GM19239 (cell line): ENCODE measurements around the gene UTP3.
"Not testable (repeated sequence)": the region's sequence is repeated elsewhere in the genome, so short reads cannot be mapped to it uniquely, and the experiment has no call there.

Experiments used
- DNase-seq: peaks from one replicate; pipeline ENCODE4 v3.0.0; 2011; ENCODE audit warnings: low spot score; ENCODE audit not compliant: insufficient read length
- FAIRE-seq: peaks from 2 replicates; lab custom pipeline; 2011; peaks lifted over from hg19 to GRCh38; lab: Jason Lieb, UNC

The UTP3 gene

DNA sequence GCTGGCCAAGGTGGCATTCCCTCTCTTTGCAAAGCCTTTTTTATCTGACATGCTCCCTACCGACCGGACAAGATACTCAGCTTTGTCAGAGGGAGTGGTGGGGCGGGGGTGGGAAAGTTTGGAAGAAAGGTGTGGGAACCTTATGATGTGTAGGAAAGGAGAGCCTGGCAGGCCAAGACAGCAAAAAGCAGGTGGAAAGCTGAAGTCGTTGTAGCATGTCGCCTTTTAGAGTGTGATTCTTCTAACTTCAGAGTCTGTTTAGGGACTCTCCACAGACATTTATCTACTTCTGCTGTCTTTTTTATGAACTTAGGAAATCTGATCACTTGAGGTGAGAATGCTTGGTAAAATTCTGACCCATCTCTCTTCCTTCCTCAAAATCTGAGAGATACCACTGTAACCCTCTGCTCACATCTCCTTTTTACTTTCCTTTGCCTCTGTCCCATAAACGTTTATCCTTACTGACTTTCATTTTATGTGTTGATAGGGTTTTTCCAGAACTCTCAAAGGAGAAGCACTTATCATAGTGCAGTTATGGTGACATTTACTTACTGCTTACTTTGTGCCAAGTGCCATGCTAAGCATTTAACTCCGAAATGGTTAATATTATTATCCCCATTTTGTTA, 25.2 kb downstream of the UTP3 start:
- no peak for DNase-seq
- FAIRE-seq: peak; percentile 91

DNA sequence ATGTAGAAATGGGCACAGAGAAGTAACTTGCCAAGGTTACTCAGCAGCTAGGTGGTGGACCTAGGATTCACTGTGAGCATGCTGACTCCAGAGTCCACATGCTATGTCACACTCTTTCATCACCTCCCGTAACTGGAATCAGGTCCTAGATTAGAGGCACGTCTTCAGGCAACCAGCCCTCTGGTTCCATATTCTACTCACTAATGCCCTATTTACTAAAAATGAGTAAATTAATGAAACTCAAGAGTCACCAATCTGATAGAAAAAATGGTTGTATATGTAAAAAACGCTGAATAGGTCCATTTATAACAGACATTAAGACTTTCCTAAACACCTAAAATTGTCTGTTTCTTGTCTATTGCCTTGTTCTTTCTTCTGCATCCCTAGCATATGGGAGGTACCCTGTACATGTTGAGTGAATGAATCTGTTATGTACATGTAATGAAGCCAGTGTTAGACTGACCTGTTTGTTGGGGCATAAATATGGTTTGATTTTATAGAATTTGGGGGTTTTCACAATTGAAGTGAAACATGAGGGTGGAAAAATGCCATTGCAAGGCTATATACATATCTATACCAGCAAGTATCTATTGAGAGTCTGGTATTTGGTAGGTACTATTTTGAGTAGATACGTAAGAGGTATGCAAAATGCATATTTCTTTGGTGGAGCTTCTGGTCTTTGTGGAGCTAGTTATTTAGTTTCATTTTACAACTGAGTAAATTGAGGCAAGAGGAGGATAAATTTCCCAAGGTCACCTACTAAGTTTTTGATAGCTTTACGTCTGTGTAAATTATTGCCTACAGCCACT, 26.0 kb downstream of the UTP3 start:
- DNase-seq (no peak), FAIRE-seq (peak; percentile 18)

DNA sequence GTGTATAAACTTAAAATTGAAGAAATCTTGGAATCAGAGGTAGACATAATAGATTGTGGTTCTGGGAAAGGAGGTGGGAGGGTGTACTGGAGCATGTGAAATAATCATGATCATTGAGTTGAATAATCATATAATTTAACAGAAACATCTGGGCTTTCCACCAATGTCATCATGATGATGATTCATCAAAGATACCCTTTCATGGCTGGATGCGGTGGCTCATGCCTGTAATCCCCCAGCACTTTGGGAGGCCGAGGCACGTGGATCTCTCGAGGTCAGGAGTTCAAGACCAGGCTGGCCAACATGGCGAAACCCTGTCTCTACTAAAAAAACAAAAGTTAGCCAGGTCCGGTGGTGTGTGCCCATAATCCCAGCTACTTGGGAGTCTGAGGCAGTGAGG, 26.8 kb downstream of the UTP3 start:
- FAIRE-seq: peak; percentile 88
- DNase-seq: no peak

DNA sequence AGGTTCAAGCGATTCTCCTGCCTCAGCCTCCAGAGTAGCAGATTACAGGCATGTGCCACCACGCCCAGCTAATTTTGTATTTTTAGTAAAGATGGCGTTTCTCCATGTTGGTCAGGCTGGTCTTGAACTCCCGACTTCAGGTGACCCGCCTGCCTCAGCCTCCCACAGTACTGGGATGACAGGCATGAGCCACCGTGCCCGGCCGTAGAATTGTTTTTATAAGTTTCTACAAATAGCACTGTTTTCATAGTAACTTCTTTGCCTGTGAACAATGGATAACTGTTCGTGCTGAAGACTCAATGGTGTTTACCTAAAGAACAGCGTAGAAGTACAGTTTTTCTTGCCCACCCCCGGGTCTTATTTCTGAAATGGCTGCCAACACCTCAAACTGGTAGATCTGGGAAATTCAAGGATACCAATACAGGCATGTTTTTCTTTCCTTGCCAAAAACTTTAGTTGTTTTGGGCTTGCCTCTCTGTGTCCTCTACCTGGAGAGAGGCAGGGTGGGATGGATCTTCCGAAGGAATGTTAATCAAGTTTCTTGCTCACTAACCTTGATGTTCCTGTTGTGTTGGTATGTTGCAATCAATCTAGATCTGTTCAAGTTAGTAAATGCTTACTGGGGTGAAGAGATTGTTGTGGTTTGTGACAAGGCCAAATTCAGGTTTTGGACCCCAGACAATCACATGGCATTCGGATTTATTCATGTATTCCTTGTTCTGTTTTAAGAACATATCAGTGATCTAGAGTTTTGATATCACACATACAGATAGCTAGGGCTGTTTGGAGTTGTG, 30.7 kb downstream of the UTP3 start:
- no peak for FAIRE-seq
- DNase-seq: no peak

DNA sequence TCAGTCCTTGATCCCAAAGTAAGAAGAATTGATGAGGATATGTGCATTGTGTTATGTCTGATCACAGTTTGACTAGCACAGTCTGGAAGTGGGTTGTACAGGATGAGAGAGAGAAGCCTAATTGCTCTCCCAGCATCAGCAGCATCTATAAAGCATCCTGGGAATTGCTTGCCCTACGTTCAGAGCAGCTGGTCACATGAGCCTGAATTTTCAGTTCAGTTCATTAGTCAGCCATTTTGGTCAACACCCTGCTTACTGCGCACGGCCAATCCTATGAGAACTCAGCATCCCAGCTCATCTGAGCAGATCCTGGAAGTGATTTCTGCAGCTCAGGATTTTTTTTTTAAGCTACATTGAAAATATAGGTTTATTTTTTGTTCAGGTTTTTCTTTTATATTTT, 33.4 kb downstream of the UTP3 start, which contains the start of gene RUFY3:
TSS of gene RUFY3 (plus strand) at position 218 of the 400 bp plus-strand sequence. CDS start 610 bp downstream, outside the sequence.
- DNase-seq (no peak), FAIRE-seq (no peak)

DNA sequence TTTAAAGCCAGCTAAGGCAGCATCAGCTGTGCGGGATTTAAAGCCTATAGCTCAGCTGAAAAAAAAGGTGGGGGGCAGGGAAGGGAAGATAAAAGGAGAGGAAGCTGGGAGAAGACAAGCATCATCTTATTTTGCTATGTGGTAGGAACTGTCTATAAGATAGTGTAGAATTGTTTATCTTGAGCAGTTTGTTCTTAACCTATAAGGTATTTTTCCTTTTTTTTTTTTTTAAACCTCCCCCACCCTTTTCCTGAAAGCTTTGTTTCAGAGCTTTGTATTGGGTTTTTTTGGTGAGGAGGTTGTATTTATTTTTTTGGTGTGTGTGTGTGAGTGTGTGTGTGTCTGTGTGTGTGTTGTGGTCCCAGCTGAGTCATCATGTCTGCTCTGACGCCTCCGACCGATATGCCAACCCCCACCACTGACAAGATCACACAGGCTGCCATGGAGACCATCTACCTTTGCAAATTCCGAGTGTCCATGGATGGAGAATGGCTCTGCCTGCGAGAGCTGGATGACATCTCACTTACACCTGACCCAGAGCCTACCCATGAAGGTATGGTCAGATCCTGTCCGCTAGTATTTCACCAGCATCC, 34.0 kb downstream of the UTP3 start:
- no peak for DNase-seq
- no peak for FAIRE-seq

DNA sequence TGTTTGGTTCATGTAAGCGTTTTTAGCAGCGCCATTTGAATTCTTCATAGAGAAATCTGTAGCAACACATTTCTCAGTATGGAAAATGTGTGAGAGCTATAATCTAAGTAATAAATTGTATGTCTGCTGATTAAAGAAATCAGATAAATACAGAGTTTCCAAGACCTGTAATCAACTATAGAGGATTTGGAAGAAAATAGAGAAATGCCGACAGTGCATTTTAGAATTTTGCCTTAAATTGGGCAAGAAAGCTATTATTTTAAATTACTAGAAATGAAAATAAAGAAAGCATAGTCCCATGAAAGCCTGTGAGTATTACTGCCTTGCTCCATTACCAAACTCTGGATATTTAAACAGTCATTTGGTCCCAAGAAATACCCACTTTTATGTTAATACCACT, 36.1 kb downstream of the UTP3 start:
- FAIRE-seq: no peak

DNA sequence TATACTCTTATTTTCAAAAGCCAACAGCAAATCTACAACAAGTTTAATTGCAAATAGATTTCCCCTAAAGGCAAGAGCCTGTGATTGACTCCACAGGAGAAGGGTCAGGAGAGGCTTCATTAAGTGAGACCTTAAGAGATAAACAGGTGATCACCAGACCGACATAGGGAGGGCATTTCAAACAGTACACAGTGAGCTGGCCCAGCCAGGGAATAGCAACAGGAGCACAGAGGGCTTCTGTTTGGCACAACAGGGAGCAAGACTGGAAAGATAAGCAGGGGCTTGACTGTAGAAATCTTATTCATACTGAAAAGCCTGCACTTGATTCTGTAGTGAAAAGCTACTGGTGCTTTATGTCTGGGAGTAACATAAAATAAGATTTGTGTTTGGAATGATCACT, 37.3 kb downstream of the UTP3 start:
- FAIRE-seq (no peak), DNase-seq (no peak)

More for the DNA sequence above, 36.1 kb downstream of the UTP3 start:
- DNase-seq: no peak

DNA sequence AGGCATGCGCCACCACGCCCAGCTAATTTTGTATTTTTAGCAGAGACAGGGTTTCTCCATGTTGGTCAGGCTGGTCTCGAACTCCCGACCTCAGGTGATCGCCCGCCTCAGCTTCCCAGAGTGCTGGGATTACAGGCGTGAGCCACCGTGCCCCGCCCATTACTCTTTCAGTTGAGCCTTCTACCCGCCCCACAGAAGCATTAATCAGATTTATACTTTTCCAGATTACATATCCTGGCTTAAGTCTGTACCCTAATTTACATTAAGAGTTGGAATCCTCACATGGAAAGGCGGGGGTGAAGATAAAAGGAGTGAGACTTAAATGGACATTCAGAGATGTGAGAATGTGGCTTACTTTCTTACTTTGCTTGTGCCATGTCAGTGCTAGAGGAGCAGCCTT, 38.2 kb downstream of the UTP3 start:
- not testable (repeated sequence) for DNase-seq, FAIRE-seq

DNA sequence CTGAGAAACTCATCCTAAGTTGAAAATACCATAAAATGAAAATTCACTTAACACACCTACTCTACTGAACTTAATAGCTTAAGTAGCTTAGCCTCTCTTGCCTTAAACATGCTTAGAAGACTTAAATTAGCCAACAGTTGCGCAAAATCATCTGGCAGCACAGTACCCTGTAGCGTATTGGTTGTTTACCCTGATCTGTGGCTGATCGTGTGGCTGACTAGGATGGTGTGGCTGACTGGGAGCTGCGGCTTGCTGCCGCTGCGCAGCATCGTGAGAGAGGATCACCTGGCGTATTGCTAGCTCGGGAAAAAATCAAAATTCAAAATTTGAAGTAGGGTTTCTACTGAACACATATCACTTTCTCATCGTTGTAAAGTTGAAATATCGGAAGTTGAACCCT, 39.8 kb downstream of the UTP3 start:
- no peak for FAIRE-seq
- DNase-seq: no peak

DNA sequence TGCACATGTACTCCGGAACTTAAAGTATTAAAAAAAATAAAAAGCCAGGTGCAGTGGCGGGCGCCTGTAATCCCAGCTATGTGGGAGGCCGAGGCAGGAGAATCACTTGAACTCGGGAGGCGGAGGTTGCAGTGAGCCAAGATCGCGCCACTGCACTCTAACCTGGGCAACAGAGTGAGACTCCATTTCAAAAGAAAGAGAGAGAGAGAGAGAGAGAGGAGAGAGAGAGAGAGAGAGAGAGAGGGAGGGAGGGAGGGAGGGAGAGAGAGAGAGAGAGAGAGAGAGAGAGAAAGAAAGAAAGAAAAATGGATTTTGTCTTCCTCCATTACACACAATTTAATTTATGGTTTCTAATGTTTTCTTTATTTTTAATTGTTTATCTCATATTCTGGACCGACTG, 44.5 kb downstream of the UTP3 start:
- not testable (repeated sequence) for DNase-seq, FAIRE-seq

DNA sequence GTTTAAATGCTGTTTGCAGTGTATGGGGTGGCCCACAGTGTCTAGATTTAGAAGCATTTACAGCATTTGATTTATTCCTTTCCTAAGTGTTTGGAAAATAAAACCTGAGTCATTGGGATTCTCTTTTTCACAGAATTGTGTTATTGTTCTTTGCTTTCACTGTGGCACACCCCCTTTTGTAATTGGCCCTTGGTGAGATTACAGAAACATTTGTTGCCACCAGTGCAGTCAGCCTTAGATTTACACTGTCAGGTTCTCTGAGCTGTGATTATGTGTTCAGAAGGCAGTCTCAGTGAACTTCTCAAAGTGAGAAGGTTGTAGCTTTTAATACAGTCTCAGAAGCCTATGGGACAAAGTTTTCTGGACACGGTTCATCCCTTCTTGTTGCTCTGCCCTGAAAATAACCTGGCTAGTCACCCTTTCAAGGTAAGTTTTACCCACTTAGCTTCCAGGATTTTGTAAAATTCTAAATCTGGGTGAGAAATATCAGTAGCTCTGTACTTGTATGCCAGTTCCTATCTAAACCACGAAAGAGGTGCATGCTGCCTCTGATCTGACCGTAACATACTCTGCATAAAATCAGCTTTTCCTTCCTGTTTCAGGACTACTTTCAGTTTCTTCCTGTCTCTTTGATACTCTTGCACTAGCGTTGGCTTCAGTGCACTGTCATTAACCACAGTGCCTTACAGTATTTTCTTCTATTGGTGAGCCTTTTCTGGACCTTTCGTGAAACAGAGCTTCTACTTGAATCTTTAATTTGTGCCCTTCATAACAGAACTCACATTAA, 46.0 kb downstream of the UTP3 start:
- peak; percentile 32 for DNase-seq
- FAIRE-seq: peak; percentile 99

DNA sequence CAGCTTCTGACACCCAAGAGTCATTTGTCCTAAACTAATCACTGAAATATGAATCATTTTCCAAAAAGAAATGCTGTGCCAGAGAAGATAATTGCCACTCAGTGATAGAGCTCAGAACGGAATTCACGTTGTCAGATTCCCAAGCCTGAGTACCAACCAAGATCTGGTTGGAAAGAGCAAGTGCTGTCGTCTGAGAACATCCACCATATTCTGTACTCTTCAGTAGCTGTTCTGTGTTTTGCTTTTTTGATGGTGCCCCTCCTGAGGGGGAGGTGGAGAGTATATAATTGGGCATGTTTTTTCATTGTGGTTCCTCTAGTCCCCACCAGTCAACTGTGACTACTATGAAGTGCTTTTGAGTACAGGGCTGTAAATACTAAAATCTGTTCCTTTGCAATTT, 46.6 kb downstream of the UTP3 start:
- FAIRE-seq (no peak), DNase-seq (no peak)

DNA sequence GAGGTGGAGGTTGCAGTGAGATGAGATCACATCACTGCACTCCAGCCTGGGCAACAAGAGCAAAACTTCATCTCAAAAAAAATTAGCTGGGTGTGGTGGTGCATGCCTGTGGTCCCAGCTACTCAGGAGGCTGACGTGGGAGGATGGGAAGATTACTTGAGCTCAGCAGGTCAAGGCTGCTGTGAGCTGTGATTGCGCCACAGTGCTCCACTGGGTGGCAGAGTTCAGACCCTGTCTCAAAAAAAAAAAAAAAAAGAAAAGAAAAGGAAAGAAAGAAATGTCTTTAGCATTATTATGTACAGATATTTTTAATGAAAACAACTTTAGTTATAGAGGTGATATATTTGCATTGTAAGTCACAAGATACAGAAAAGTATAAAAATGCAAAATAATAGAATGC, 47.6 kb downstream of the UTP3 start:
- FAIRE-seq: peak; percentile 80
- DNase-seq: not testable (repeated sequence)

DNA sequence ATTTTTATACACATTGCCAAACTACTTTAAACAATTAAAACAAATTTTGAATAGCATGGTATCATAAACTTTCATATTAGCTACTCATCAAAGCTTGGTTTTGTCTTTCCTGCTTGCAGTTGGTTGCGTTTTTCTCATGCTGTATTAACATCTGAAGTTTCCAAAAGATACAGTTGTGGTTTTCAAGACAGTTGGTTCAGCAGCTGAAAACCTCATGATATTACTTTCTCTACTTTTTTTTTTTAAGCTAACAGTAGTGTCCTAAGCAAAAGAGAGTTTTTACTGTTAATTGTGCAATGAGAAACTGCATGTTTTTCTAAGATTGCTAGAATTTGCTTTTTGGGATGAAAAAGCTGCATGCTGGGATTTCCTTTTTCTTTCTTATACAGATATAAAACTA, 48.7 kb downstream of the UTP3 start:
- peak; percentile 72 for FAIRE-seq

DNA sequence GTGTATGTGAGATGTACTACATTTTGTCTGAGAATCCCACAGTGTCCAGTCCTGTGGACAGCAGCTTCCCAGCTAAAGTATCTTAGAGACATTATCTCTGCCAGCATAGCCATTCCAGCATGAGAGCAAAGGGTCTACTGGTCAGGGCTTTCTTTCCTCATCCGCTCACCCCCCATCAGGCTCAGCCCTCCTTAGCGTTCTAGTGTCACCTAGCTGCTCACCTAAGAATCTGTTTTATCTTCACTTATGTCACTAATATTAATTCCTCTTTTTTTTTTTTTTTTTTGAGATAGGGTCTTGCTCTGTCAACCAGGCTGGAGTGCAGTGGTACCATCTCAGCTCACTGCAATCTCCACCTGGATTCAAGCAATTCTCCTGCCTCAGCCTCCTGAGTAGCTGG, 49.1 kb downstream of the UTP3 start:
- DNase-seq: no peak
- FAIRE-seq: no peak

More for the DNA sequence above, 48.7 kb downstream of the UTP3 start:
- DNase-seq: no peak

DNA sequence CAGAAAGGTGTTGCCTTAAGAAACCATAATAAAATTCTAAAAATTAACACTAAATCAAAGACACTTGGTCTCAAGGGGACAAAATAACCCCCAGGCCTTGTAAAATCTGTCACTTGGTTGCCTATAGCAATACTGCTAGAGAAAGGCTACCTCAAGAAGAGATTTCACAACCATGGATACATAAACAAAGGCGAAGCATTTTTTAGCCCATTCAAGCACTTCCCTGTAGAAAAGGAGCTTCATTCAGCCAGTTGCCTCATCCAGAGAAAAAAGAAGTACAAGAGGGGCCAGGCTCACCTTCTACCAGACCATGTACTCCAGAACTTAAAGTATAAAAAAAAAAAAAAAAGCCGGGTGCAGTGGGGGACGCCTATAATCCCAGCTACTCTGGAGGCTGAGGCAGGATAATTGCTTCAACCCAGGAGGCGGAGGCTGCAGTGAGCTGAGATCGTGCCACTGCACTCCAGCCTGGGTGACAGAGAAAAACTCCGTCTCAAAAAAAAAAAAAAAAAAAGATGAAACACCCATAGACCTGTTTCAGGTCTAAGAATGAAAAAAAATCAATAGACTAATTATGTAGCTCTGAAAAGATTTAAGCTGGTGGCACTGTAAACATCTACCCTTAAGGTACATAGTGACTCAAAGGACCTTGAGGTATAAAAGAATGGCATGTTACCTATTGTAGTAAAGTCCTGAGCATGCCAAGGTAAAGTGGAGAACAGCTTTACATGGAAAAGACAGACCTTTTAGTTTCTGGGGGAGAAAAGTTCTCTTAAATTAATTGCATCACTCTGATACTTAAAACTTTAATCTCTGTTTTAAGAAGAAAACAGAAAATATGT, 51.4 kb downstream of the UTP3 start:
- DNase-seq (no peak), FAIRE-seq (no peak)
